Endothelial cell of umbilical vein (primary cell): ENCODE results near the gene OR3A2. TPM values are rescaled to one million over a fixed set of nuclear protein-coding genes. Genes with fewer than 3 reads are reported as not detected.

ENCODE experiments used
- BruUV-seq: library from RNA; stranded (reverse); fragments of 400-500 nt; replicated peaks from 2 replicates; lab custom pipeline; 2021; lab: Mats Ljungman, UMichigan
- CTCF ChIA-PET: fragments of 300-600, 350-600 bp; sonication (Branson Sonifier 250); formaldehyde crosslinking; loops from one replicate; lab custom pipeline; 2021; ENCODE audit warnings: antibody characterized with exemption, inconsistent platforms; lab: Charles Lee
- POLR2A ChIA-PET: fragments of 300-600, 350-600 bp; sonication (Branson Sonifier 250); formaldehyde crosslinking; loops from one replicate; lab custom pipeline; 2021; ENCODE audit warnings: antibody characterized with exemption, inconsistent platforms; lab: Charles Lee
- DNase-seq: peaks from one replicate; pipeline ENCODE4 v3.0.0-alpha.2; 2011; ENCODE audit warnings: low read depth, low spot score
- FAIRE-seq: peaks from 2 replicates; lab custom pipeline; 2011; peaks lifted over from hg19 to GRCh38; lab: Jason Lieb, UNC
- H2AFZ ChIP-seq: 2 replicates; pipeline ENCODE4 v1.6.0; 2012; ENCODE audit warnings: low read depth, low read length, control low read depth, inconsistent platforms
- H3K27ac ChIP-seq: 2 replicates; pipeline ENCODE4 v1.5.1; 2011; ENCODE audit warnings: low read depth, mild to moderate bottlenecking, control low read depth, low read length, moderate library complexity; ENCODE audit not compliant: insufficient read depth
- H3K27me3 ChIP-seq, 2 experiments: 2 replicates each; pipeline versions ENCODE4 v1.6.0 to v1.6.1; 2011; ENCODE audit warnings: low read length in 2 of 2, mixed read lengths in 1 of 2; ENCODE audit not compliant: control insufficient read depth in 2 of 2, insufficient read depth in 2 of 2
- H3K36me3 ChIP-seq, 2 experiments: 2 replicates in 1 of 2; 3 replicates in 1 of 2; pipeline ENCODE4 v1.5.1; 2011; ENCODE audit warnings: low read length in 2 of 2, mild to moderate bottlenecking in 1 of 2, moderate library complexity in 1 of 2; ENCODE audit not compliant: control insufficient read depth in 2 of 2, insufficient read depth in 2 of 2; ENCODE audit errors: extremely low read depth in 1 of 2
- H3K4me1 ChIP-seq: 3 replicates; pipeline ENCODE4 v1.5.1; 2011; ENCODE audit warnings: mild to moderate bottlenecking, low read length; ENCODE audit not compliant: control insufficient read depth, insufficient read depth; ENCODE audit errors: extremely low read depth
- H3K4me2 ChIP-seq: 2 replicates; pipeline ENCODE4 v1.6.1; 2011; ENCODE audit warnings: low read length, control low read depth, mixed read lengths; ENCODE audit not compliant: insufficient read depth
- H3K4me3 ChIP-seq, 3 experiments: fragments of 200-600 bp in 1 of 3; sonication (generic), shearing (Covaris generic) in 1 of 3; replicated peaks in 1 of 3; 2 replicates each; pipeline ENCODE4 v1.5.1; 2011 to 2016; ENCODE audit warnings: control low read depth in 3 of 3, low read length in 3 of 3, mild to moderate bottlenecking in 2 of 3, inconsistent platforms in 1 of 3, low read depth in 1 of 3, moderate library complexity in 1 of 3; ENCODE audit not compliant: insufficient read depth in 1 of 3
- H3K79me2 ChIP-seq: 2 replicates; pipeline ENCODE4 v1.6.0; 2012; ENCODE audit warnings: low read length, inconsistent platforms; ENCODE audit not compliant: control insufficient read depth, insufficient read depth
- H3K9ac ChIP-seq: replicated peaks from 2 replicates; pipeline ENCODE3; 2011; ENCODE audit warnings: low read length, control low read depth; ENCODE audit not compliant: insufficient read depth; ENCODE audit errors: extremely low read depth
- H3K9me1 ChIP-seq: replicated peaks from 3 replicates; pipeline ENCODE4 v1.6.0; 2011; ENCODE audit warnings: mild to moderate bottlenecking, low read length; ENCODE audit not compliant: control insufficient read depth, insufficient read depth; ENCODE audit errors: extremely low read depth
- H3K9me3 ChIP-seq: replicated peaks from 2 replicates; pipeline ENCODE4 v1.5.1; 2012; ENCODE audit warnings: low read length, inconsistent platforms; ENCODE audit not compliant: control insufficient read depth, insufficient read depth
- H4K20me1 ChIP-seq: replicated peaks from 2 replicates; pipeline ENCODE3; 2011; ENCODE audit warnings: mild to moderate bottlenecking, low read length; ENCODE audit not compliant: control insufficient read depth, insufficient read depth; ENCODE audit errors: extremely low read depth
- EZH2 ChIP-seq: IDR thresholded peaks from 2 replicates; pipeline ENCODE4 v1.6.1; 2012; ENCODE audit warnings: borderline replicate concordance, low read depth, mild to moderate bottlenecking, moderate library complexity, low read length, inconsistent platforms; ENCODE audit not compliant: severe bottlenecking
- FOS ChIP-seq: IDR thresholded peaks from 2 replicates; pipeline ENCODE4 v1.6.1; 2011; ENCODE audit warnings: mild to moderate bottlenecking, low read length, moderate library complexity, borderline replicate concordance; ENCODE audit not compliant: insufficient read depth
- GATA2 ChIP-seq: IDR thresholded peaks from 2 replicates; pipeline ENCODE4 v1.7.0; 2011; ENCODE audit warnings: low read depth, mild to moderate bottlenecking, moderate library complexity, mixed read lengths, low read length; ENCODE audit not compliant: insufficient read length, insufficient read depth
- JUN ChIP-seq: IDR thresholded peaks from 2 replicates; pipeline ENCODE4 v1.6.1; 2011; ENCODE audit warnings: borderline replicate concordance, low read depth; ENCODE audit not compliant: insufficient read length, insufficient read depth
- MAX ChIP-seq: IDR thresholded peaks from 2 replicates; pipeline ENCODE4 v1.6.1; 2011; ENCODE audit not compliant: insufficient read depth, insufficient read length
- MYC ChIP-seq: IDR thresholded peaks from one replicate; pipeline ENCODE4 v1.6.1; 2011; ENCODE audit warnings: mild to moderate bottlenecking, low read depth, low read length
- POLR2A ChIP-seq: IDR thresholded peaks from 2 replicates; pipeline ENCODE4 v1.6.1; 2012; ENCODE audit warnings: low read depth, mild to moderate bottlenecking, control low read depth, low read length
- POLR2AphosphoS5 ChIP-seq: IDR thresholded peaks from 2 replicates; pipeline ENCODE4 v1.6.1; 2012; ENCODE audit warnings: low read depth, mild to moderate bottlenecking, control low read depth, low read length, moderate library complexity; ENCODE audit not compliant: insufficient read depth
- dilution Hi-C: fragments of 300-500 bp; cut with MboI; formaldehyde crosslinking; loops from one replicate; pipeline ENCODE4 v1.15.0; 2019; ENCODE audit warnings: low sequenced_read_pairs; ENCODE audit not compliant: extremely low pct_ligation_motif_present
- intact Hi-C: fragments of 100-400 bp; cut with micrococcal nuclease; formaldehyde crosslinking; loops from one replicate; pipeline ENCODE4 v1.10.0; 2022
- polyA plus RNA-seq, 4 experiments: library from polyadenylated mRNA; depleted of rRNA in 3 of 4; stranded (reverse) in 3 of 4; unstranded in 1 of 4; fragments of >200 nt; gene quantifications; 2 replicates each; pipeline versions ENCODE4 v1.2.1 to v1.2.3, GENCODE V29; 2011 to 2012; ENCODE audit warnings: missing spikeins in 1 of 4
- total RNA-seq: library from RNA; stranded (reverse); gene quantifications from 2 replicates; pipeline ENCODE4 v1.2.3, GENCODE V29; 2021
- TF ChIP-seq, protein P1 (sequence below), 2 donors: IDR thresholded peaks; 1 replicate in 1 of 2; 2 replicates in 1 of 2; pipeline ENCODE4 v1.5.1; 2011; ENCODE audit warnings: low read length in 2 of 2, mild to moderate bottlenecking in 2 of 2, moderate library complexity in 2 of 2, control low read depth in 1 of 2, inconsistent platforms in 1 of 2, low read depth in 1 of 2; ENCODE audit not compliant: insufficient read depth in 1 of 2; ENCODE audit errors: extremely low read depth in 1 of 2

The OR3A2 gene
- total and polyA plus RNA-seq, 2 donors (not counting 3 experiments of a cell fraction or from before 2014, with no cell fraction given) = 0.10 TPM; not detected in 1

DNA sequence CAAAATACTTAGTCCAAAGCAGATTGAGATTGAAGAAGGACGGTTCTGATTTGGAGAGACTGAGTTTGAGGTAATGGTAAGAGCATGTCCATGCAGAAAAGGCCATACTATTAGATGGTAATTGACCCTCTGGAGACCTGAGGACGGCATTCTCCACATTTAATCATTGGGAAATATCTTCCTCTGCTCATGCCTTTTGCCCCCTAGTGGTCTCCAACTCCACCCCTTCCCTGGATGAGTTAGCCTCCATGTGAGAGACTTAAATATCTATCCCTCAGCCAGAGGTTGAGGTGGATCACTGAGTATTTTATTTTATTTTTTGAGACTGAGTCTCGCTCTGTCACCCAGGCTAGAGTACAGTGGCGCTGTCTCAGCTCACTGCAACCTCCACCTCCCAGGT, 77.5 kb downstream of the OR3A2 start:
- BruUV-seq = no TSS peak
- no peaks in the 10 kb centered on the region for H4K20me1 ChIP-seq
- no peaks in the 10 kb centered on the region for H3K9me1 ChIP-seq
- FAIRE-seq (no peak), DNase-seq (no peak)
- no peaks in the 10 kb centered on the region for H3K4me1 ChIP-seq
- H3K4me2 ChIP-seq = no peak overlapping the region
- no peaks in the 10 kb centered on the region for H3K27me3 ChIP-seq
- ChIA-PET CTCF (no interaction called here), POLR2A (no interaction called here)
- TF ChIP-seq EZH2 = no peak
- no peak for TF ChIP-seq POLR2A
- TF ChIP-seq GATA2 = no peak
- TF ChIP-seq MAX = no peak
- TF ChIP-seq MYC = no peak
- TF ChIP-seq, protein P1, sequence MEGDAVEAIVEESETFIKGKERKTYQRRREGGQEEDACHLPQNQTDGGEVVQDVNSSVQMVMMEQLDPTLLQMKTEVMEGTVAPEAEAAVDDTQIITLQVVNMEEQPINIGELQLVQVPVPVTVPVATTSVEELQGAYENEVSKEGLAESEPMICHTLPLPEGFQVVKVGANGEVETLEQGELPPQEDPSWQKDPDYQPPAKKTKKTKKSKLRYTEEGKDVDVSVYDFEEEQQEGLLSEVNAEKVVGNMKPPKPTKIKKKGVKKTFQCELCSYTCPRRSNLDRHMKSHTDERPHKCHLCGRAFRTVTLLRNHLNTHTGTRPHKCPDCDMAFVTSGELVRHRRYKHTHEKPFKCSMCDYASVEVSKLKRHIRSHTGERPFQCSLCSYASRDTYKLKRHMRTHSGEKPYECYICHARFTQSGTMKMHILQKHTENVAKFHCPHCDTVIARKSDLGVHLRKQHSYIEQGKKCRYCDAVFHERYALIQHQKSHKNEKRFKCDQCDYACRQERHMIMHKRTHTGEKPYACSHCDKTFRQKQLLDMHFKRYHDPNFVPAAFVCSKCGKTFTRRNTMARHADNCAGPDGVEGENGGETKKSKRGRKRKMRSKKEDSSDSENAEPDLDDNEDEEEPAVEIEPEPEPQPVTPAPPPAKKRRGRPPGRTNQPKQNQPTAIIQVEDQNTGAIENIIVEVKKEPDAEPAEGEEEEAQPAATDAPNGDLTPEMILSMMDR (IDR thresholded peaks at IDR 0.05; ENCODE audit: extremely low read depth in 1 of 2, insufficient read depth in 1 of 2, low read depth in 1 of 2, low read length in 2 of 2) = no peak
- no peak for TF ChIP-seq FOS
- no peak for TF ChIP-seq JUN
- no peak for TF ChIP-seq POLR2AphosphoS5
- intact Hi-C loops (no loop called here), dilution Hi-C loops (no loop called here)
- H2AFZ ChIP-seq = no peak overlapping the region
- H3K79me2 ChIP-seq = no peaks in the 10 kb centered on the region
- H3K9me3 ChIP-seq = peaks cover 1% of the 10 kb centered on the region
- H3K4me3 ChIP-seq = no peak overlapping the region
- no peak overlapping the region for H3K27ac ChIP-seq
- no peak overlapping the region for H3K9ac ChIP-seq
- H3K36me3 ChIP-seq = no peaks in the 10 kb centered on the region
